H1 (cell line): Measurements from ENCODE around the gene ABI1. TPM values are rescaled to one million over a fixed set of nuclear protein-coding genes. Genes with fewer than 3 reads are reported as not detected.

Experiments
- CTCF ChIA-PET: fragments of 300-600 bp; sonication (Branson Sonifier 250); formaldehyde crosslinking; loops from one replicate; lab custom pipeline; 2021; ENCODE audit not compliant: partially characterized antibody; lab: Charles Lee
- POLR2A ChIA-PET: fragments of 300-600 bp; sonication (Branson Sonifier 250); formaldehyde crosslinking; loops from one replicate; lab custom pipeline; 2021; ENCODE audit warnings: inconsistent platforms; ENCODE audit not compliant: partially characterized antibody; lab: Charles Lee
- DNase-seq, 2 experiments: peaks; one replicate each; pipeline versions ENCODE4 v3.0.0 to v3.0.0-alpha.2; 2010 to 2022; ENCODE audit warnings: low spot score in 2 of 2, low read depth in 1 of 2, mixed read lengths in 1 of 2
- FAIRE-seq: peaks from 2 replicates; lab custom pipeline; 2011; peaks lifted over from hg19 to GRCh38; lab: Jason Lieb, UNC
- H2AFZ ChIP-seq: 2 replicates; pipeline ENCODE4 v1.8.1; 2012; ENCODE audit warnings: low read length, inconsistent platforms
- H2AK5ac ChIP-seq: 2 replicates; pipeline ENCODE4 v1.6.1; 2013; ENCODE audit warnings: low read depth, low read length
- H2BK120ac ChIP-seq: replicated peaks from 2 replicates; pipeline ENCODE3; 2013; ENCODE audit warnings: low read depth, low read length, inconsistent platforms
- H2BK12ac ChIP-seq: 2 replicates; pipeline ENCODE4 v1.6.1; 2013; ENCODE audit warnings: low read depth, low read length
- H2BK15ac ChIP-seq: 2 replicates; pipeline ENCODE4 v1.6.1; 2013; ENCODE audit warnings: low read length
- H2BK20ac ChIP-seq: 2 replicates; pipeline ENCODE4 v1.6.1; 2013; ENCODE audit warnings: low read length
- H2BK5ac ChIP-seq: 2 replicates; pipeline ENCODE4 v1.6.1; 2013; ENCODE audit warnings: low read depth, low read length
- H3K14ac ChIP-seq: 2 replicates; pipeline ENCODE4 v1.6.1; 2013; ENCODE audit warnings: inconsistent platforms; ENCODE audit not compliant: insufficient read length
- H3K18ac ChIP-seq: 2 replicates; pipeline ENCODE4 v1.6.1; 2013; ENCODE audit warnings: low read length; ENCODE audit errors: extremely low read depth
- H3K23ac ChIP-seq: 2 replicates; pipeline ENCODE4 v1.6.1; 2013; ENCODE audit warnings: inconsistent platforms; ENCODE audit not compliant: insufficient read length
- H3K23me2 ChIP-seq: 2 replicates; pipeline ENCODE4 v1.6.1; 2013; ENCODE audit warnings: low read depth, low read length
- H3K27ac ChIP-seq: 2 replicates; pipeline ENCODE4 v1.6.1; 2011; ENCODE audit warnings: low read depth, low read length, inconsistent platforms
- H3K27me3 ChIP-seq, 4 experiments: replicated peaks in 1 of 4; 1 replicate in 1 of 4; 2 replicates in 3 of 4; pipeline versions ENCODE4 v1.6.1 to v1.8.1; 2011 to 2013; ENCODE audit warnings: low read length in 3 of 4, mild to moderate bottlenecking in 3 of 4, inconsistent platforms in 2 of 4, mixed read lengths in 2 of 4, moderate library complexity in 1 of 4; ENCODE audit not compliant: control insufficient read depth in 3 of 4, insufficient read depth in 3 of 4; ENCODE audit errors: extremely low read depth in 1 of 4
- H3K36me3 ChIP-seq, 4 experiments: 2 replicates each; pipeline versions ENCODE4 v1.6.1 to v1.8.1; 2011 to 2013; ENCODE audit warnings: mild to moderate bottlenecking in 4 of 4, low read length in 3 of 4, moderate library complexity in 2 of 4, control low read depth in 1 of 4, inconsistent platforms in 1 of 4; ENCODE audit not compliant: insufficient read depth in 4 of 4, control insufficient read depth in 2 of 4
- H3K4ac ChIP-seq: replicated peaks from 2 replicates; pipeline ENCODE3; 2013; ENCODE audit warnings: low read length, low read depth, mixed read lengths, inconsistent platforms; ENCODE audit not compliant: insufficient read length
- H3K4me1 ChIP-seq, 4 experiments: replicated peaks in 1 of 4; 1 replicate in 1 of 4; 2 replicates in 3 of 4; pipeline versions ENCODE4 v1.6.1 to v1.8.1; 2011 to 2013; ENCODE audit warnings: low read length in 3 of 4, inconsistent platforms in 2 of 4, mixed read lengths in 1 of 4; ENCODE audit not compliant: insufficient read depth in 4 of 4, control insufficient read depth in 3 of 4
- H3K4me2 ChIP-seq, 2 experiments: 2 replicates each; pipeline versions ENCODE4 v1.6.1 to v1.8.1; 2011 to 2013; ENCODE audit warnings: low read depth in 2 of 2, low read length in 2 of 2, control low read depth in 1 of 2, inconsistent platforms in 1 of 2, mild to moderate bottlenecking in 1 of 2; ENCODE audit not compliant: insufficient read depth in 1 of 2
- H3K4me3 ChIP-seq, 4 experiments: fragments of 200-600, 300-600 bp in 1 of 4; sonication (generic), shearing (Covaris generic), sonication (Bioruptor Twin) in 1 of 4; 2 replicates each; pipeline versions ENCODE4 v1.5.1 to v1.8.1; 2011 to 2016; ENCODE audit warnings: low read length in 4 of 4, low read depth in 3 of 4, control low read depth in 2 of 4, inconsistent platforms in 2 of 4, mild to moderate bottlenecking in 2 of 4, mixed read lengths in 1 of 4, moderate library complexity in 1 of 4; ENCODE audit not compliant: insufficient read depth in 2 of 4; ENCODE audit errors: extremely low read depth in 1 of 4
- H3K56ac ChIP-seq: replicated peaks from 2 replicates; pipeline ENCODE3; 2013; ENCODE audit warnings: low read depth, mild to moderate bottlenecking, mixed read lengths, low read length, inconsistent platforms; ENCODE audit not compliant: insufficient read length
- H3K79me1 ChIP-seq: 2 replicates; pipeline ENCODE4 v1.6.1; 2013; ENCODE audit warnings: low read depth, low read length, control low read depth
- H3K79me2 ChIP-seq, 2 experiments: 2 replicates each; pipeline versions ENCODE4 v1.6.1 to v1.8.1; 2012 to 2013; ENCODE audit warnings: low read length in 2 of 2, mild to moderate bottlenecking in 2 of 2, inconsistent platforms in 1 of 2; ENCODE audit not compliant: insufficient read depth in 2 of 2, control insufficient read depth in 1 of 2
- H3K9ac ChIP-seq, 4 experiments: replicated peaks in 1 of 4; 1 replicate in 1 of 4; 2 replicates in 3 of 4; pipeline versions ENCODE4 v1.6.1 to v1.8.1; 2011 to 2013; ENCODE audit warnings: low read depth in 3 of 4, low read length in 3 of 4, control low read depth in 2 of 4, mild to moderate bottlenecking in 2 of 4, moderate library complexity in 2 of 4, inconsistent platforms in 1 of 4; ENCODE audit errors: extremely low read depth in 1 of 4
- H3K9me3 ChIP-seq, 2 experiments: 2 replicates each; pipeline versions ENCODE4 v1.6.1 to v1.8.1; 2012 to 2013; ENCODE audit warnings: mild to moderate bottlenecking in 2 of 2, moderate library complexity in 2 of 2, control low read depth in 1 of 2, inconsistent platforms in 1 of 2, low read depth in 1 of 2, low read length in 1 of 2, mixed read lengths in 1 of 2; ENCODE audit not compliant: insufficient read depth in 2 of 2
- H4K20me1 ChIP-seq, 2 experiments: replicated peaks in 1 of 2; 2 replicates each; pipeline versions ENCODE3 to v1.8.1; 2011 to 2013; ENCODE audit warnings: inconsistent platforms in 2 of 2, low read length in 2 of 2, mild to moderate bottlenecking in 1 of 2; ENCODE audit not compliant: insufficient read depth in 2 of 2, control insufficient read depth in 1 of 2
- H4K5ac ChIP-seq: 2 replicates; pipeline ENCODE4 v1.6.1; 2013; ENCODE audit warnings: low read length, low read depth, mixed read lengths, inconsistent platforms; ENCODE audit not compliant: insufficient read length
- H4K8ac ChIP-seq: 2 replicates; pipeline ENCODE4 v1.8.0; 2013; ENCODE audit warnings: mild to moderate bottlenecking, moderate library complexity, low read length, inconsistent platforms; ENCODE audit not compliant: insufficient read depth; ENCODE audit errors: extremely low read depth
- H4K91ac ChIP-seq: replicated peaks from 2 replicates; pipeline ENCODE3; 2013; ENCODE audit warnings: low read length, mixed read lengths, inconsistent platforms; ENCODE audit not compliant: insufficient read length
- BACH1 ChIP-seq: IDR thresholded peaks from 2 replicates; pipeline ENCODE4 v1.6.1; 2012; ENCODE audit warnings: low read length, improper control_type of control experiment
- BCL11A ChIP-seq, 2 experiments: IDR thresholded peaks; one replicate each; pipeline ENCODE4 v1.6.1; 2011; ENCODE audit warnings: low read depth in 2 of 2, low read length in 2 of 2, mild to moderate bottlenecking in 2 of 2
- EP300 ChIP-seq, 2 experiments: IDR thresholded peaks; 1 replicate in 1 of 2; 2 replicates in 1 of 2; pipeline ENCODE4 v1.6.1; 2011 to 2012; ENCODE audit warnings: low read depth in 2 of 2, low read length in 2 of 2, mild to moderate bottlenecking in 2 of 2, borderline replicate concordance in 1 of 2, inconsistent platforms in 1 of 2, moderate library complexity in 1 of 2
- GABPA ChIP-seq: IDR thresholded peaks from 2 replicates; pipeline ENCODE4 v1.6.1; 2011; ENCODE audit warnings: mild to moderate bottlenecking, low read length, moderate library complexity, borderline replicate concordance; ENCODE audit not compliant: insufficient read depth
- NRF1 ChIP-seq: IDR thresholded peaks from 2 replicates; pipeline ENCODE4 v1.6.1; 2011; ENCODE audit warnings: mild to moderate bottlenecking, low read depth, low read length, improper control_type of control experiment
- RAD21 ChIP-seq, 2 experiments: IDR thresholded peaks in 1 of 2; conservative IDR thresholded peaks in 1 of 2; 2 replicates each; pipeline ENCODE4 v1.6.1; 2011; ENCODE audit warnings: low read depth in 2 of 2, low read length in 2 of 2, improper control_type of control experiment in 1 of 2, inconsistent platforms in 1 of 2, mild to moderate bottlenecking in 1 of 2, moderate library complexity in 1 of 2
- RBBP5 ChIP-seq: IDR thresholded peaks from 2 replicates; pipeline ENCODE4 v1.7.1; 2012; ENCODE audit warnings: low read depth, mild to moderate bottlenecking, inconsistent platforms, low read length, moderate library complexity, borderline replicate concordance
- SAP30 ChIP-seq: fragments of 300-600 bp; sonication (generic); IDR thresholded peaks from 2 replicates; pipeline ENCODE4 v1.7.1; 2012; ENCODE audit warnings: low read length, moderate library complexity, mild to moderate bottlenecking, inconsistent platforms; ENCODE audit not compliant: insufficient read depth, insufficient replicate concordance
- SIRT6 ChIP-seq: IDR thresholded peaks from one replicate; pipeline ENCODE4 v1.7.1; 2012; ENCODE audit warnings: low read length, inconsistent platforms
- SP4 ChIP-seq: IDR thresholded peaks from 2 replicates; pipeline ENCODE4 v1.6.1; 2012; ENCODE audit warnings: low read length, inconsistent platforms
- SUZ12 ChIP-seq: fragments of 200-600 bp; sonication (generic); IDR thresholded peaks from 2 replicates; pipeline ENCODE4 v1.6.1; 2012; ENCODE audit warnings: mild to moderate bottlenecking, inconsistent platforms, low read length, moderate library complexity, mixed read lengths
- WGBS, 2 experiments: shearing (Covaris generic) in 1 of 2; methylation state at CpG; one replicate each; pipeline versions ENCODE4 v1.1.6 to v1.1.7; 2013 to 2015; ENCODE audit warnings: low lambda C conversion rate in 2 of 2, mixed read lengths in 2 of 2, inconsistent platforms in 1 of 2, low coverage in 1 of 2, missing lambda C conversion rate in 1 of 2; ENCODE audit not compliant: insufficient replicate concordance in 2 of 2, insufficient coverage in 1 of 2, insufficient read length in 1 of 2; ENCODE audit errors: extremely low coverage in 1 of 2, missing lambda C conversion rate in 1 of 2; 5-methylcytosine and 5-hydroxymethylcytosine counted together
- polyA plus RNA-seq, 7 experiments: library from polyadenylated mRNA; depleted of rRNA in 3 of 7; stranded (reverse) in 5 of 7; unstranded in 2 of 7; fragments of >200 nt in 5 of 7; fragments of 200-250 nt in 2 of 7; gene quantifications; 1 replicate in 5 of 7; 2 replicates in 1 of 7; 4 replicates in 1 of 7; pipeline versions ENCODE4 v1.2.1 to v1.2.3, GENCODE V29; 2011 to 2013; ENCODE audit warnings: missing spikeins in 2 of 7, mixed read lengths in 2 of 7
- total RNA-seq: library from RNA; stranded (reverse); fragmentation: NEBNext Ultra II Directional; extraction: Animal tissue kit (Norgen Biotek cat#: 25700); gene quantifications from 2 replicates; pipeline ENCODE4 v1.2.1, GENCODE V29; 2021
- TF ChIP-seq, protein P1 (sequence below): IDR thresholded peaks from 2 replicates; pipeline ENCODE4 v1.6.1; 2012; ENCODE audit warnings: inconsistent platforms

The ABI1 gene
- total and polyA plus RNA-seq, 2 of the 8 experiments (the other 6 are each of a cell fraction or from before 2014, with no cell fraction given), result 35.4 to 37.0 TPM

DNA sequence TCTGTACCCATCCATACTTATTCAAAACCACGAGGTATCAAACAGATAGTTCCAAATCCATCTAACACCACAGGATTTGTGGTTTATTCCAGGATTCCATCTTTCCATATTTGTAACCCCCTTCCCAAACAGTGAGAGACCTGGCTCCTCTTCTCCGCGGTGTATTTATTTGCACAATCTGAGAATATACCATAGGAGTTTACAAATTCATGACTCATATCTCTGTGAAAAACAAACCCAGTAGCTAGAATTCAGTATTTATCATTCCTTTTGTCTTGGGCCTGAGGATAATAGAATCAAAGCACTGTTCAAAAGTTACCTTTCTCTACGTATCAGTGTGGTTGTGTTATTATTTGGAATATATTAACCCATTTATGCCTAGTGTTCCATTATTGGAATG lies 131.4 kb downstream of the ABI1 start:
- H2AK5ac ChIP-seq, result no peak overlapping the region
- ChIA-PET POLR2A (no interaction called here), CTCF (interaction anchor here (0.7 to 8.2 kb wide), 6 partner anchors 11 to 184 kb away, joined by 3 to 147 read pairs (median 4); no protein-coding TSS in a partner anchor)
- H3K4me2 ChIP-seq, result no peak overlapping the region
- H2AFZ ChIP-seq, result no peak overlapping the region
- no peak overlapping the region for H3K14ac ChIP-seq
- no peaks in the 10 kb centered on the region for H3K23me2 ChIP-seq
- H3K9me3 ChIP-seq, result no peaks in the 10 kb centered on the region
- no peaks in the 10 kb centered on the region for H4K20me1 ChIP-seq
- H4K91ac ChIP-seq, result no peak overlapping the region
- H3K27ac ChIP-seq, result no peak overlapping the region
- no peak for DNase-seq
- H2BK20ac ChIP-seq, result no peak overlapping the region
- no peak overlapping the region for H3K4me3 ChIP-seq
- H3K4me1 ChIP-seq, result peaks cover 0 to 4% (median 2%) of the 10 kb centered on the region in 4 experiments; a peak in 2 of 7 replicates
- H3K56ac ChIP-seq, result no peak overlapping the region
- no peak overlapping the region for H3K4ac ChIP-seq
- no peaks in the 10 kb centered on the region for H3K79me2 ChIP-seq
- H3K23ac ChIP-seq, result no peak overlapping the region
- no peaks in the 10 kb centered on the region for H3K27me3 ChIP-seq
- H4K8ac ChIP-seq, result no peak overlapping the region
- H3K9ac ChIP-seq, result no peak overlapping the region
- H3K36me3 ChIP-seq, result peaks cover 0 to 32% (median 15%) of the 10 kb centered on the region in 4 experiments; a peak in 5 of 8 replicates
- 96% methylated on average over 4 of the region's 4 CpGs; no CpG with 5 or more reads in 1 of the 2 experiments for WGBS, 2 experiments
- no peak overlapping the region for H2BK15ac ChIP-seq
- no peak overlapping the region for H2BK5ac ChIP-seq
- no peaks in the 10 kb centered on the region for H3K79me1 ChIP-seq
- no peak overlapping the region for H4K5ac ChIP-seq
- no peak for FAIRE-seq
- H3K18ac ChIP-seq, result no peak overlapping the region
- H2BK12ac ChIP-seq, result no peak overlapping the region
- no peak overlapping the region for H2BK120ac ChIP-seq
- TF ChIP-seq EP300 (IDR thresholded peaks at IDR 0.05; ENCODE audit: borderline replicate concordance in 1 of 2, low read depth in 2 of 2, low read length in 2 of 2), result no peak
- TF ChIP-seq RAD21 (IDR thresholded peaks at IDR 0.05 in 1 of 2, conservative IDR thresholded peaks at IDR 0.05 in 1 of 2; ENCODE audit: low read depth in 2 of 2, low read length in 2 of 2), result no peak
- TF ChIP-seq SAP30, result no peak
- TF ChIP-seq SP4, result no peak
- TF ChIP-seq GABPA, result no peak
- no peak for TF ChIP-seq SUZ12
- TF ChIP-seq SIRT6, result no peak
- TF ChIP-seq NRF1, result no peak
- TF ChIP-seq RBBP5, result no peak
- TF ChIP-seq BCL11A (IDR thresholded peaks at IDR 0.05; ENCODE audit: low read depth in 2 of 2, low read length in 2 of 2), result no peak
- TF ChIP-seq BACH1, result no peak
- TF ChIP-seq, protein P1, sequence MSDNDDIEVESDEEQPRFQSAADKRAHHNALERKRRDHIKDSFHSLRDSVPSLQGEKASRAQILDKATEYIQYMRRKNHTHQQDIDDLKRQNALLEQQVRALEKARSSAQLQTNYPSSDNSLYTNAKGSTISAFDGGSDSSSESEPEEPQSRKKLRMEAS, result no peak
